ENCODE data around the gene ELAVL1.
"Not testable (repeated sequence)": the region's sequence is repeated elsewhere in the genome, so short reads cannot be mapped to it uniquely, and the experiment has no call there.

ELAVL1 gene

GRCh38 chr19:8030960-8031359 lies 25.5 kb upstream of the ELAVL1 start:
- in situ Hi-C loops (cut with HindIII; ENCODE audit: low sequenced_read_pairs) = no loop called here

DNA sequence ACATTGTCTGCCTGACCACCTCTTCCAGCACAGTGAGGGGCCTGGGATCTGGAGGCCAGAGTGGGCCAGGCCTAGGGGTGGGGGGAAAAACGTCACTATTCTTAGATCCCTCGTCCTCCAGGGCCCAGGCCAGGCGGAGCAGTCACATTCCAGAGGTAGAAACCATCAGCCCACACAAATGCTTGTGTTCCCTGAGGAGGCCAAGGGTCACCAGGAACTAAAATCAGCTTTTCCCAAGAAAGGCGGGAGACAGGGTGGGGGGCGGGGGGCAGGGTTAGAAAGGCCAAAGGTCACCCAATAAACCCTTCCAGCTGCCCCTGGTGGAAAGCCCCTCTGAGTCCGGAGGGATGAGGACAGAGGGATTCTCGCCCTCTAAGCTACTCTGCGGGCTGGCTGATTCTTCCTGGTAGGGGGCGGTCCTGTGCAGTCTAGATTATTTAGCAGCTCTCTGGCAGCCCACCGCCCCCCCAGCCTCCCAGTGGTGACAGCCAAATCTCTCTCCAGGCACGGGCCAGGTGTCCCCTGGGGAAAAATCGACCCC lies 23.6 kb upstream of the ELAVL1 start:
- in situ Hi-C loops (cut with HindIII; ENCODE audit: low sequenced_read_pairs) = loop anchor here (5.0 kb wide), 1 partner anchor 43 kb away; no protein-coding TSS in a partner anchor

More at GRCh38 chr19:8030960-8031359, 25.5 kb upstream of the ELAVL1 start:
- TF ChIP-seq CTCF (IDR thresholded peaks at IDR 0.05; ENCODE audit: low read depth, low read length, missing control alignments) = no peak
- DNase-seq (ENCODE audit: low read depth) = no peak
- no peak overlapping the region for H3K4me3 ChIP-seq (ENCODE audit: low read depth, low read length)

GRCh38 chr19:8025316-8025715 lies 19.9 kb upstream of the ELAVL1 start:
- DNase-seq (ENCODE audit: low read depth) = no peak
- in situ Hi-C loops (cut with HindIII; ENCODE audit: low sequenced_read_pairs) = loop anchor here (5.0 kb wide), 1 partner anchor 47 kb away; no protein-coding TSS in a partner anchor
- no peak overlapping the region for H3K4me3 ChIP-seq (ENCODE audit: low read depth, low read length)
- no peak for TF ChIP-seq CTCF (IDR thresholded peaks at IDR 0.05; ENCODE audit: low read depth, low read length, missing control alignments)

More for the DNA sequence above, 23.6 kb upstream of the ELAVL1 start:
- TF ChIP-seq CTCF (IDR thresholded peaks at IDR 0.05; ENCODE audit: low read depth, low read length, missing control alignments) = no peak
- no peak overlapping the region for H3K4me3 ChIP-seq (ENCODE audit: low read depth, low read length)
- DNase-seq (ENCODE audit: low read depth) = no peak

DNA sequence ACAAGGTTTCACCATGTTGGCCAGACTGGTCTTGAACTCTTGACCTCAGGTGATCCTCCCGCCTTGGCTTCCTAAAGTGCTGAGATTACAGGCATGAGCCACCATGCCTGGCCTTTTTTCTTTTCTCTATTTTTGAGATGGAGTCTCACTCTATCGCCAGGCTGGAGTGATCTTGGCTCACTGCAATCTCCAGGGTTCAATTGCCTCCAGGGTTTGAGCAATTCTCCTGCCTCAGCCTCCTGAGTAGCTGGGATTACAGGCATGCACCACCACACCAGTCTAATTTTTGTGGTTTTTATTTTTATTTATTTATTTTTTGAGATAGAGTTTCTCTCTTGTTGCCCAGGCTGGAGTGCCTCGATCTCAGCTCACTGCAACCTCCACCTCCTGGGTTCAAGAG lies 18.8 kb upstream of the ELAVL1 start:
- DNase-seq (ENCODE audit: low read depth); in situ Hi-C loops (cut with HindIII; ENCODE audit: low sequenced_read_pairs); H3K4me3 ChIP-seq (ENCODE audit: low read depth, low read length): not testable (repeated sequence)

GRCh38 chr19:8023371-8023770 lies 17.9 kb upstream of the ELAVL1 start:
- TF ChIP-seq CTCF (IDR thresholded peaks at IDR 0.05; ENCODE audit: low read depth, low read length, missing control alignments) = no peak
- no peak for DNase-seq (ENCODE audit: low read depth)
- in situ Hi-C loops (cut with HindIII; ENCODE audit: low sequenced_read_pairs) = no loop called here
- no peak overlapping the region for H3K4me3 ChIP-seq (ENCODE audit: low read depth, low read length)

DNA sequence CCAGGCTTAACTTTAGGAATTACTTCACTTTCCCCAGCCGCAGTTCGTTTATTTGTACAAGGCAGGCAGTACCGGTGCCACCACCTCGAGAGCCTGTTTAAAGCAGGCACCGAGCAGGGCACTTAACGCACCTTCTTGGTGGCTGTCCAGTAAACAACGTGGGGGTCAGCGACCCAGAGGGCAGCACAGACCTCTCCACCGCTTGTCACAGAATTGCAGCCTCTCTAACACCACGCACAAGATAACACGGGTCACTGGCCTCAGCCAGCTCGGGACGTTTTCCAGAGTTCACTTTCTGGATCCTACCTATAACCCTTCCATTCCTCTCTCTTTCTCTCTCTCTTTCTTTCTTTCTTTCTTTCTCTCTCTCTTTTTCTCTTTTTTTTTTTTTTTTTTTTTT lies 16.8 kb upstream of the ELAVL1 start:
- no peak for TF ChIP-seq CTCF (IDR thresholded peaks at IDR 0.05; ENCODE audit: low read depth, low read length, missing control alignments)
- no peak for DNase-seq (ENCODE audit: low read depth)

GRCh38 chr19:8021374-8021773 lies 15.9 kb upstream of the ELAVL1 start:
- no peak overlapping the region for H3K4me3 ChIP-seq (ENCODE audit: low read depth, low read length)
- no peak for TF ChIP-seq CTCF (IDR thresholded peaks at IDR 0.05; ENCODE audit: low read depth, low read length, missing control alignments)
- DNase-seq (ENCODE audit: low read depth) = no peak
- in situ Hi-C loops (cut with HindIII; ENCODE audit: low sequenced_read_pairs) = no loop called here

More for the DNA sequence above, 16.8 kb upstream of the ELAVL1 start:
- no peak overlapping the region for H3K4me3 ChIP-seq (ENCODE audit: low read depth, low read length)
- in situ Hi-C loops (cut with HindIII; ENCODE audit: low sequenced_read_pairs) = no loop called here

Measured in astrocyte of the cerebellum (primary cell).